Endothelial cell of umbilical vein (primary cell): Measurements from ENCODE around the gene NOTCH2.

Experiments used
- CTCF ChIP-seq, 2 donors: IDR thresholded peaks; 1 replicate in 1 of 2; 2 replicates in 1 of 2; pipeline ENCODE4 v1.5.1; 2011; ENCODE audit warnings: low read length in 2 of 2, mild to moderate bottlenecking in 2 of 2, moderate library complexity in 2 of 2, control low read depth in 1 of 2, inconsistent platforms in 1 of 2, low read depth in 1 of 2; ENCODE audit not compliant: insufficient read depth in 1 of 2; ENCODE audit errors: extremely low read depth in 1 of 2
- EZH2 ChIP-seq: IDR thresholded peaks from 2 replicates; pipeline ENCODE4 v1.6.1; 2012; ENCODE audit warnings: borderline replicate concordance, low read depth, mild to moderate bottlenecking, moderate library complexity, low read length, inconsistent platforms; ENCODE audit not compliant: severe bottlenecking
- FOS ChIP-seq: IDR thresholded peaks from 2 replicates; pipeline ENCODE4 v1.6.1; 2011; ENCODE audit warnings: mild to moderate bottlenecking, low read length, moderate library complexity, borderline replicate concordance; ENCODE audit not compliant: insufficient read depth
- JUN ChIP-seq: IDR thresholded peaks from 2 replicates; pipeline ENCODE4 v1.6.1; 2011; ENCODE audit warnings: borderline replicate concordance, low read depth; ENCODE audit not compliant: insufficient read length, insufficient read depth
- MAX ChIP-seq: IDR thresholded peaks from 2 replicates; pipeline ENCODE4 v1.6.1; 2011; ENCODE audit not compliant: insufficient read depth, insufficient read length
- MYC ChIP-seq: IDR thresholded peaks from one replicate; pipeline ENCODE4 v1.6.1; 2011; ENCODE audit warnings: mild to moderate bottlenecking, low read depth, low read length
- POLR2A ChIP-seq: IDR thresholded peaks from 2 replicates; pipeline ENCODE4 v1.6.1; 2012; ENCODE audit warnings: low read depth, mild to moderate bottlenecking, control low read depth, low read length
- POLR2AphosphoS5 ChIP-seq: IDR thresholded peaks from 2 replicates; pipeline ENCODE4 v1.6.1; 2012; ENCODE audit warnings: low read depth, mild to moderate bottlenecking, control low read depth, low read length, moderate library complexity; ENCODE audit not compliant: insufficient read depth

DNA sequence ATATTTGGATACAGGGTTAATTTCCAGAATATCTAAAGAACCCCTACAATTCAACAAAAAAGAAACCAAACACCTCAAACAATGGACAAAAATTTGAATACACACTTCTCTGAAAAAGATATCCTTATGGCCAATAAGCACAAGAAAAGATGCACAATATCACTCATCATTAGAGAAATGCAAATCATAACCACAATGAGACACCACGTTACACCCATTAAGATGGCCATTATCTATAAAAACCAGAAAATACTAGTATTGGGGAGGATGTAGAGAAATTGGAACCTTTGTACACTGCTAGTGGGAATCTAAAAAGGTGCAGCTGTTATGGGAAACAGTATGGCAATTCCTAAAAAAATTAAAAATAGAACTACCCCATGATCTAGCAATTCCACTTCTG is 178.1 kb downstream of the NOTCH2 start:
- TF ChIP-seq MAX (no peak), CTCF (IDR thresholded peaks at IDR 0.05; ENCODE audit: extremely low read depth in 1 of 2, insufficient read depth in 1 of 2, low read depth in 1 of 2, low read length in 2 of 2) (no peak), POLR2A (no peak), MYC (no peak), FOS (no peak), EZH2 (no peak), POLR2AphosphoS5 (no peak), JUN (no peak)
